Erythroblast (primary cell): ENCODE results near the gene CNBD2.
"Not testable (repeated sequence)": the region's sequence is repeated elsewhere in the genome, so short reads cannot be mapped to it uniquely, and the experiment has no call there.

Experiments
- GATA1 ChIP-seq: IDR thresholded peaks from 2 replicates; pipeline ENCODE4 v1.6.1; 2011; ENCODE audit warnings: low read depth, mild to moderate bottlenecking, control low read depth, low read length, moderate library complexity
- POLR2A ChIP-seq: IDR thresholded peaks from 2 replicates; pipeline ENCODE4 v1.6.1; 2011; ENCODE audit warnings: mild to moderate bottlenecking, low read length

DNA sequence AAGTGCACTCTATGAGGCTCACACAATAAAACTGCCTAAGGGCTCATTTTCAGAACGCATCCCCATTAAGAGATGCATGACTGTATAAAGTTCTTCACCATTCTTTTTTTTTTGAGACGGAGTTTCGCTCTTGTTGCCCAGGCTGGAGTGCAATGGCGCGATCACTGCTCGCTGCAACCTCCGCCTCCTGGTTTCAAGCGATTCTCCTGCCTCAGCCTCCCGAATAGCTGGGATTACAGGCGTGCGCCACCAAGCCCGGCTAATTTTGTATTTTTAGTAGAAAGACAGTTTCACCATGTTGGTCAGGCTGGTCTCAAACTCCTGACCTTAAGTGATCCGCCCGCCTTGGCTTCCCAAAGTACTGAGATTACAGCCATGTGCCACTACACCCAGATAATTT lies 16.3 kb upstream of the CNBD2 start:
- TF ChIP-seq POLR2A, GATA1: not testable (repeated sequence)
